HG03175 (cell line): Measurements from ENCODE around the gene MARCHF5.
"Not testable (repeated sequence)": the region's sequence is repeated elsewhere in the genome, so short reads cannot be mapped to it uniquely, and the experiment has no call there.

ENCODE experiments used
- ATAC-seq: cut with Tn5 transposase; IDR thresholded peaks from one replicate; pipeline ENCODE4 v1.9.1; 2021; ENCODE audit warnings: mild to moderate bottlenecking, moderate library complexity; ENCODE audit not compliant: unreplicated experiment

The MARCHF5 gene

GRCh38 chr10:92384741-92385140 is 93.8 kb downstream of the MARCHF5 start:
- ATAC-seq = no peak

GRCh38 chr10:92385831-92386230 is 94.9 kb downstream of the MARCHF5 start:
- no peak for ATAC-seq

GRCh38 chr10:92387289-92387940 is 96.4 kb downstream of the MARCHF5 start:
- no peak for ATAC-seq

DNA sequence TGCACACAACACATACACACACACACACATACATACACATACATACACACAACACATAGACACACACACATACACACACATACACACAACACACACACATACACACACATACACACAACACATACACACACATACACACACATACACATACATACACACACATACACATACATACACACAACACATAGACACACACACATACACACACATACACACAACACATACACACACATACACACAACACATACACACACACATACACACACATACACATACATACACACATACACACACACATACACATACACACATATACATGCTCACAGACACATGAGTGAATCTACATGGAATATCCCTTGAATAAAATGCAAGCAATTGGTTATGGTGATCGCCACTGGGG is 102.2 kb downstream of the MARCHF5 start:
- ATAC-seq = not testable (repeated sequence)

GRCh38 chr10:92395271-92395670 is 104.3 kb downstream of the MARCHF5 start:
- no peak for ATAC-seq

- ATAC-seq = not testable (repeated sequence)
Measured at GRCh38 chr10:92402234-92402633, 111.3 kb downstream of the MARCHF5 start.
